HL-60 (cell line): ENCODE data around the gene CD177.
"Not testable (repeated sequence)": the region's sequence is repeated elsewhere in the genome, so short reads cannot be mapped to it uniquely, and the experiment has no call there.

ENCODE experiments used
- CTCF ChIP-seq: IDR thresholded peaks from one replicate; pipeline ENCODE4 v1.5.1; 2011; ENCODE audit warnings: low read length, control low read depth, inconsistent platforms; ENCODE audit not compliant: insufficient read depth
- GABPA ChIP-seq: IDR thresholded peaks from 2 replicates; pipeline ENCODE4 v1.6.1; 2012; ENCODE audit warnings: low read depth
- POLR2AphosphoS5 ChIP-seq: IDR thresholded peaks from 2 replicates; pipeline ENCODE4 v1.6.1; 2012; ENCODE audit warnings: low read depth
- REST ChIP-seq: IDR thresholded peaks from 2 replicates; pipeline ENCODE4 v1.6.1; 2012; ENCODE audit warnings: low read depth; ENCODE audit not compliant: insufficient replicate concordance

GRCh38 chr19:43391552-43391935 lies 38.1 kb downstream of the CD177 start:
- TF ChIP-seq REST, CTCF, GABPA, POLR2AphosphoS5: not testable (repeated sequence)
